Endothelial cell of umbilical vein (primary cell): Measurements from ENCODE around the gene DAZAP2. TPM values are rescaled to one million over a fixed set of nuclear protein-coding genes. Genes with fewer than 3 reads are reported as not detected.

Source experiments
- BruUV-seq: library from RNA; stranded (reverse); fragments of 400-500 nt; replicated peaks from 2 replicates; lab custom pipeline; 2021; lab: Mats Ljungman, UMichigan
- CTCF ChIA-PET: fragments of 300-600, 350-600 bp; sonication (Branson Sonifier 250); formaldehyde crosslinking; loops from one replicate; lab custom pipeline; 2021; ENCODE audit warnings: antibody characterized with exemption, inconsistent platforms; lab: Charles Lee
- POLR2A ChIA-PET: fragments of 300-600, 350-600 bp; sonication (Branson Sonifier 250); formaldehyde crosslinking; loops from one replicate; lab custom pipeline; 2021; ENCODE audit warnings: antibody characterized with exemption, inconsistent platforms; lab: Charles Lee
- DNase-seq: peaks from one replicate; pipeline ENCODE4 v3.0.0-alpha.2; 2011; ENCODE audit warnings: low read depth, low spot score
- FAIRE-seq: peaks from 2 replicates; lab custom pipeline; 2011; peaks lifted over from hg19 to GRCh38; lab: Jason Lieb, UNC
- H2AFZ ChIP-seq: 2 replicates; pipeline ENCODE4 v1.6.0; 2012; ENCODE audit warnings: low read depth, low read length, control low read depth, inconsistent platforms
- H3K27ac ChIP-seq: 2 replicates; pipeline ENCODE4 v1.5.1; 2011; ENCODE audit warnings: low read depth, mild to moderate bottlenecking, control low read depth, low read length, moderate library complexity; ENCODE audit not compliant: insufficient read depth
- H3K27me3 ChIP-seq, 2 experiments: 2 replicates each; pipeline versions ENCODE4 v1.6.0 to v1.6.1; 2011; ENCODE audit warnings: low read length in 2 of 2, mixed read lengths in 1 of 2; ENCODE audit not compliant: control insufficient read depth in 2 of 2, insufficient read depth in 2 of 2
- H3K36me3 ChIP-seq, 2 experiments: 2 replicates in 1 of 2; 3 replicates in 1 of 2; pipeline ENCODE4 v1.5.1; 2011; ENCODE audit warnings: low read length in 2 of 2, mild to moderate bottlenecking in 1 of 2, moderate library complexity in 1 of 2; ENCODE audit not compliant: control insufficient read depth in 2 of 2, insufficient read depth in 2 of 2; ENCODE audit errors: extremely low read depth in 1 of 2
- H3K4me1 ChIP-seq: 3 replicates; pipeline ENCODE4 v1.5.1; 2011; ENCODE audit warnings: mild to moderate bottlenecking, low read length; ENCODE audit not compliant: control insufficient read depth, insufficient read depth; ENCODE audit errors: extremely low read depth
- H3K4me2 ChIP-seq: 2 replicates; pipeline ENCODE4 v1.6.1; 2011; ENCODE audit warnings: low read length, control low read depth, mixed read lengths; ENCODE audit not compliant: insufficient read depth
- H3K4me3 ChIP-seq, 3 experiments: fragments of 200-600 bp in 1 of 3; sonication (generic), shearing (Covaris generic) in 1 of 3; replicated peaks in 1 of 3; 2 replicates each; pipeline ENCODE4 v1.5.1; 2011 to 2016; ENCODE audit warnings: control low read depth in 3 of 3, low read length in 3 of 3, mild to moderate bottlenecking in 2 of 3, inconsistent platforms in 1 of 3, low read depth in 1 of 3, moderate library complexity in 1 of 3; ENCODE audit not compliant: insufficient read depth in 1 of 3
- H3K79me2 ChIP-seq: 2 replicates; pipeline ENCODE4 v1.6.0; 2012; ENCODE audit warnings: low read length, inconsistent platforms; ENCODE audit not compliant: control insufficient read depth, insufficient read depth
- H3K9ac ChIP-seq: replicated peaks from 2 replicates; pipeline ENCODE3; 2011; ENCODE audit warnings: low read length, control low read depth; ENCODE audit not compliant: insufficient read depth; ENCODE audit errors: extremely low read depth
- H3K9me1 ChIP-seq: replicated peaks from 3 replicates; pipeline ENCODE4 v1.6.0; 2011; ENCODE audit warnings: mild to moderate bottlenecking, low read length; ENCODE audit not compliant: control insufficient read depth, insufficient read depth; ENCODE audit errors: extremely low read depth
- H3K9me3 ChIP-seq: replicated peaks from 2 replicates; pipeline ENCODE4 v1.5.1; 2012; ENCODE audit warnings: low read length, inconsistent platforms; ENCODE audit not compliant: control insufficient read depth, insufficient read depth
- H4K20me1 ChIP-seq: replicated peaks from 2 replicates; pipeline ENCODE3; 2011; ENCODE audit warnings: mild to moderate bottlenecking, low read length; ENCODE audit not compliant: control insufficient read depth, insufficient read depth; ENCODE audit errors: extremely low read depth
- EZH2 ChIP-seq: IDR thresholded peaks from 2 replicates; pipeline ENCODE4 v1.6.1; 2012; ENCODE audit warnings: borderline replicate concordance, low read depth, mild to moderate bottlenecking, moderate library complexity, low read length, inconsistent platforms; ENCODE audit not compliant: severe bottlenecking
- FOS ChIP-seq: IDR thresholded peaks from 2 replicates; pipeline ENCODE4 v1.6.1; 2011; ENCODE audit warnings: mild to moderate bottlenecking, low read length, moderate library complexity, borderline replicate concordance; ENCODE audit not compliant: insufficient read depth
- GATA2 ChIP-seq: IDR thresholded peaks from 2 replicates; pipeline ENCODE4 v1.7.0; 2011; ENCODE audit warnings: low read depth, mild to moderate bottlenecking, moderate library complexity, mixed read lengths, low read length; ENCODE audit not compliant: insufficient read length, insufficient read depth
- JUN ChIP-seq: IDR thresholded peaks from 2 replicates; pipeline ENCODE4 v1.6.1; 2011; ENCODE audit warnings: borderline replicate concordance, low read depth; ENCODE audit not compliant: insufficient read length, insufficient read depth
- MYC ChIP-seq: IDR thresholded peaks from one replicate; pipeline ENCODE4 v1.6.1; 2011; ENCODE audit warnings: mild to moderate bottlenecking, low read depth, low read length
- POLR2A ChIP-seq: IDR thresholded peaks from 2 replicates; pipeline ENCODE4 v1.6.1; 2012; ENCODE audit warnings: low read depth, mild to moderate bottlenecking, control low read depth, low read length
- POLR2AphosphoS5 ChIP-seq: IDR thresholded peaks from 2 replicates; pipeline ENCODE4 v1.6.1; 2012; ENCODE audit warnings: low read depth, mild to moderate bottlenecking, control low read depth, low read length, moderate library complexity; ENCODE audit not compliant: insufficient read depth
- dilution Hi-C: fragments of 300-500 bp; cut with MboI; formaldehyde crosslinking; loops from one replicate; pipeline ENCODE4 v1.15.0; 2019; ENCODE audit warnings: low sequenced_read_pairs; ENCODE audit not compliant: extremely low pct_ligation_motif_present
- intact Hi-C: fragments of 100-400 bp; cut with micrococcal nuclease; formaldehyde crosslinking; loops from one replicate; pipeline ENCODE4 v1.10.0; 2022
- polyA plus RNA-seq, 4 experiments: library from polyadenylated mRNA; depleted of rRNA in 3 of 4; stranded (reverse) in 3 of 4; unstranded in 1 of 4; fragments of >200 nt; gene quantifications; 2 replicates each; pipeline versions ENCODE4 v1.2.1 to v1.2.3, GENCODE V29; 2011 to 2012; ENCODE audit warnings: missing spikeins in 1 of 4
- total RNA-seq: library from RNA; stranded (reverse); gene quantifications from 2 replicates; pipeline ENCODE4 v1.2.3, GENCODE V29; 2021
- TF ChIP-seq, protein P1 (sequence below): IDR thresholded peaks from 2 replicates; pipeline ENCODE4 v1.6.1; 2011; ENCODE audit not compliant: insufficient read depth, insufficient read length
- TF ChIP-seq, protein P2 (sequence below), 2 donors: IDR thresholded peaks; 1 replicate in 1 of 2; 2 replicates in 1 of 2; pipeline ENCODE4 v1.5.1; 2011; ENCODE audit warnings: low read length in 2 of 2, mild to moderate bottlenecking in 2 of 2, moderate library complexity in 2 of 2, control low read depth in 1 of 2, inconsistent platforms in 1 of 2, low read depth in 1 of 2; ENCODE audit not compliant: insufficient read depth in 1 of 2; ENCODE audit errors: extremely low read depth in 1 of 2

Gene DAZAP2
- total and polyA plus RNA-seq, 2 donors (not counting 3 experiments of a cell fraction or from before 2014, with no cell fraction given), result 177 to 497 TPM

DNA sequence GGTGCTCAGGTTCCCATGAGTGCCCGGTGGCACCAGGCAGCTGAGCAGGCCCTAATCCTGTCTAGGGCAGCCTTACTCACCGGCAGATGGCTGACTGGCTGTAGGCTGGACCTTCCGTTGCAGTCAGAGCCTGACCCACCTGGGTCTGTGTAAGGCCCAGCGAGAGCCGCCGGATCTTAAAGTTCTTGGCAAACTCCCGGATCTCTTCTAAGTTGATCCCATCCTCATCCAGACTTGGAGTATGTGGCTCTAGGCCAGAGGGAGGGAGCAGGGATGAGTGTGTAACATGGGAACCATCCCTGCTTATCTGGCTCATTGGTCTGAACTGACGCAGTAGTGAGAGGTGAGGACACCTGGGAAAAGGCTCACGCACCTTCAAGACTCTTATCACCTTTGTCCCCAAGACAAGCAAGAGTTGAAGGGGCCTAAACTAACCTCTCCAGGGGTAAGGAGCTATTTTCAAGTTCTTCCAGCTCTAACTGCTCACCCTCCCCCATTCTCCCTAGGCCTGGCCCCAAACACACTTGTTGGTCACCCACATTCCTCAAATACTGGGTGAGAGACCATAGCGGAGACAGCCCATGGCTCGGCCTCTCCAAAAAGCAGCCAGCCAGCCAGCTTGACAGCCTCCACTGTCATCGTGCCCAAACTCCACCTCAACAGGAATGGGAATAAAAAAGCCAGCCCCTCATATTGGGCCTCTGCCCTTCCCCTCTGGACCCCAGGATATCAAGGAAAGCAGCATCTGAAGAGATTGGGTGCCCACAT lies 46.9 kb upstream of the DAZAP2 start:
- H3K4me3 ChIP-seq, result no peak overlapping the region
- H2AFZ ChIP-seq, result no peak overlapping the region
- POLR2A ChIA-PET, result no interaction called here
- H3K4me1 ChIP-seq, result peaks cover 2% of the 10 kb centered on the region
- no peak overlapping the region for H3K27ac ChIP-seq
- FAIRE-seq (no peak), DNase-seq (no peak)
- H3K9ac ChIP-seq, result no peak overlapping the region
- TF ChIP-seq FOS (no peak), JUN (no peak), EZH2 (no peak), MYC (no peak), POLR2AphosphoS5 (no peak), GATA2 (no peak), POLR2A (no peak)
- TF ChIP-seq, protein P1, sequence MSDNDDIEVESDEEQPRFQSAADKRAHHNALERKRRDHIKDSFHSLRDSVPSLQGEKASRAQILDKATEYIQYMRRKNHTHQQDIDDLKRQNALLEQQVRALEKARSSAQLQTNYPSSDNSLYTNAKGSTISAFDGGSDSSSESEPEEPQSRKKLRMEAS, result no peak
- TF ChIP-seq, protein P2, sequence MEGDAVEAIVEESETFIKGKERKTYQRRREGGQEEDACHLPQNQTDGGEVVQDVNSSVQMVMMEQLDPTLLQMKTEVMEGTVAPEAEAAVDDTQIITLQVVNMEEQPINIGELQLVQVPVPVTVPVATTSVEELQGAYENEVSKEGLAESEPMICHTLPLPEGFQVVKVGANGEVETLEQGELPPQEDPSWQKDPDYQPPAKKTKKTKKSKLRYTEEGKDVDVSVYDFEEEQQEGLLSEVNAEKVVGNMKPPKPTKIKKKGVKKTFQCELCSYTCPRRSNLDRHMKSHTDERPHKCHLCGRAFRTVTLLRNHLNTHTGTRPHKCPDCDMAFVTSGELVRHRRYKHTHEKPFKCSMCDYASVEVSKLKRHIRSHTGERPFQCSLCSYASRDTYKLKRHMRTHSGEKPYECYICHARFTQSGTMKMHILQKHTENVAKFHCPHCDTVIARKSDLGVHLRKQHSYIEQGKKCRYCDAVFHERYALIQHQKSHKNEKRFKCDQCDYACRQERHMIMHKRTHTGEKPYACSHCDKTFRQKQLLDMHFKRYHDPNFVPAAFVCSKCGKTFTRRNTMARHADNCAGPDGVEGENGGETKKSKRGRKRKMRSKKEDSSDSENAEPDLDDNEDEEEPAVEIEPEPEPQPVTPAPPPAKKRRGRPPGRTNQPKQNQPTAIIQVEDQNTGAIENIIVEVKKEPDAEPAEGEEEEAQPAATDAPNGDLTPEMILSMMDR (IDR thresholded peaks at IDR 0.05; ENCODE audit: extremely low read depth in 1 of 2, insufficient read depth in 1 of 2, low read depth in 1 of 2, low read length in 2 of 2), result no peak
- H3K79me2 ChIP-seq, result no peaks in the 10 kb centered on the region
- intact Hi-C loops, result no loop called here
- no peaks in the 10 kb centered on the region for H3K27me3 ChIP-seq
- no peaks in the 10 kb centered on the region for H3K9me1 ChIP-seq
- H4K20me1 ChIP-seq, result no peaks in the 10 kb centered on the region
- CTCF ChIA-PET, result interaction anchor here (1.7 kb wide), 1 partner anchor 149 kb away, joined by 4 read pairs; no protein-coding TSS in a partner anchor
- H3K9me3 ChIP-seq, result no peaks in the 10 kb centered on the region
- H3K36me3 ChIP-seq, result no peaks in the 10 kb centered on the region
- dilution Hi-C loops, result no loop called here
- BruUV-seq, result no TSS peak
- no peak overlapping the region for H3K4me2 ChIP-seq
